ENCODE measurements around the gene MYO3B. TPM values are rescaled to one million over a fixed set of nuclear protein-coding genes. Genes with fewer than 3 reads are reported as not detected.

MYO3B gene
- total and polyA plus RNA-seq, 2 of the 8 experiments (the other 6 are each of a cell fraction or from before 2014, with no cell fraction given): 0.17 to 0.19 TPM

- Histone ChIP-seq H3K36me3 (ENCODE audit: control insufficient read depth in 2 of 4, insufficient read depth in 4 of 4, low read length in 3 of 4) (no peaks in the 10 kb centered on the region), H3K23me2 (ENCODE audit: low read depth, low read length) (no peaks in the 10 kb centered on the region; the same call in 1 of the 2 replicates), H4K8ac (ENCODE audit: extremely low read depth, insufficient read depth, low read length) (no peak overlapping the region), H4K5ac (ENCODE audit: insufficient read length, low read depth, low read length) (no peak overlapping the region), H3K23ac (ENCODE audit: insufficient read length) (no peak overlapping the region), H3K4me2 (ENCODE audit: insufficient read depth in 1 of 2, low read depth in 2 of 2, low read length in 2 of 2) (no peak overlapping the region), H2AK5ac (ENCODE audit: low read depth, low read length) (no peak overlapping the region), H3K18ac (ENCODE audit: extremely low read depth, low read length) (no peak overlapping the region), H3K9ac (replicated peaks in 1 of 4; ENCODE audit: extremely low read depth in 1 of 4, low read depth in 3 of 4, low read length in 3 of 4) (no peak overlapping the region), H2BK120ac (replicated peaks; ENCODE audit: low read depth, low read length) (no peak overlapping the region), H2BK20ac (ENCODE audit: low read length) (no peak overlapping the region), H3K79me2 (ENCODE audit: control insufficient read depth in 1 of 2, insufficient read depth in 2 of 2, low read length in 2 of 2) (no peaks in the 10 kb centered on the region), H3K56ac (replicated peaks; ENCODE audit: insufficient read length, low read depth, low read length) (no peak overlapping the region), H2BK15ac (ENCODE audit: low read length) (no peak overlapping the region), H3K79me1 (ENCODE audit: low read depth, low read length) (no peaks in the 10 kb centered on the region), H4K91ac (replicated peaks; ENCODE audit: insufficient read length, low read length) (no peak overlapping the region), H3K4me1 (replicated peaks in 1 of 4; ENCODE audit: control insufficient read depth in 3 of 4, insufficient read depth in 4 of 4, low read length in 3 of 4) (no peaks in the 10 kb centered on the region), H3K9me3 (ENCODE audit: insufficient read depth in 2 of 2, low read depth in 1 of 2, low read length in 1 of 2) (no peaks in the 10 kb centered on the region), H3K4ac (replicated peaks; ENCODE audit: insufficient read length, low read depth, low read length) (no peak overlapping the region), H3K4me3 (ENCODE audit: extremely low read depth in 1 of 4, insufficient read depth in 2 of 4, low read depth in 3 of 4, low read length in 4 of 4) (no peak overlapping the region), H2BK12ac (ENCODE audit: low read depth, low read length) (no peak overlapping the region), H3K14ac (ENCODE audit: insufficient read length) (no peak overlapping the region), H2AFZ (ENCODE audit: low read length) (no peak overlapping the region), H4K20me1 (replicated peaks in 1 of 2; ENCODE audit: control insufficient read depth in 1 of 2, insufficient read depth in 2 of 2, low read length in 2 of 2) (no peaks in the 10 kb centered on the region), H3K27me3 (replicated peaks in 1 of 4; ENCODE audit: control insufficient read depth in 3 of 4, extremely low read depth in 1 of 4, insufficient read depth in 3 of 4, low read length in 3 of 4) (no peaks in the 10 kb centered on the region), H3K27ac (ENCODE audit: low read depth, low read length) (no peak overlapping the region), H2BK5ac (ENCODE audit: low read depth, low read length) (no peak overlapping the region)
- ChIA-PET POLR2A (ENCODE audit: partially characterized antibody) (no interaction called here), CTCF (ENCODE audit: partially characterized antibody) (interaction anchor here (0.6 to 4.8 kb wide), 4 partner anchors 12 to 643 kb away, joined by 3 to 23 read pairs (median 4); no protein-coding TSS in a partner anchor)
- no peak for DNase-seq (ENCODE audit: low read depth in 1 of 2, low spot score in 2 of 2)
- FAIRE-seq: no peak
- WGBS, 2 experiments (ENCODE audit: extremely low coverage in 1 of 2, insufficient coverage in 1 of 2, insufficient read length in 1 of 2, insufficient replicate concordance in 2 of 2, low coverage in 1 of 2, low lambda C conversion rate in 2 of 2, missing lambda C conversion rate in 1 of 2): 87% methylated on average over 4 of the region's 4 CpGs; no CpG with 5 or more reads in 1 of the 2 experiments
- TF ChIP-seq SP2 (IDR thresholded peaks at IDR 0.05; ENCODE audit: low read length) (no peak), RAD21 (IDR thresholded peaks at IDR 0.05 in 1 of 2, conservative IDR thresholded peaks at IDR 0.05 in 1 of 2; ENCODE audit: low read depth in 2 of 2, low read length in 2 of 2) (no peak)
These were observed 70.8 kb downstream of the MYO3B start for GRCh38 chr2:170248574-170249393.
